ENCODE results near the gene RCC2.
"Not testable (repeated sequence)": the region's sequence is repeated elsewhere in the genome, so short reads cannot be mapped to it uniquely, and the experiment has no call there.

RCC2 gene

GRCh38 chr1:17470021-17470799 is 30.7 kb upstream of the RCC2 start (continued):
- TF ChIP-seq ZNF324 (tag by site-specific recombination; IDR thresholded peaks at IDR 0.05) (no peak), MEIS1 (CRISPR knock-in tag; IDR thresholded peaks at IDR 0.05; ENCODE audit: borderline replicate concordance) (no peak), SCRT1 (tag by site-specific recombination; IDR thresholded peaks at IDR 0.05; ENCODE audit: borderline replicate concordance) (no peak), ZIC2 (tag by site-specific recombination; IDR thresholded peaks at IDR 0.05) (no peak), TSHZ1 (tag by site-specific recombination; IDR thresholded peaks at IDR 0.05; ENCODE audit: borderline replicate concordance) (no peak), ZNF777 (tag by site-specific recombination; IDR thresholded peaks at IDR 0.05; ENCODE audit: borderline replicate concordance) (no peak), ZNF184 (tag by site-specific recombination; IDR thresholded peaks at IDR 0.05) (no peak)

DNA sequence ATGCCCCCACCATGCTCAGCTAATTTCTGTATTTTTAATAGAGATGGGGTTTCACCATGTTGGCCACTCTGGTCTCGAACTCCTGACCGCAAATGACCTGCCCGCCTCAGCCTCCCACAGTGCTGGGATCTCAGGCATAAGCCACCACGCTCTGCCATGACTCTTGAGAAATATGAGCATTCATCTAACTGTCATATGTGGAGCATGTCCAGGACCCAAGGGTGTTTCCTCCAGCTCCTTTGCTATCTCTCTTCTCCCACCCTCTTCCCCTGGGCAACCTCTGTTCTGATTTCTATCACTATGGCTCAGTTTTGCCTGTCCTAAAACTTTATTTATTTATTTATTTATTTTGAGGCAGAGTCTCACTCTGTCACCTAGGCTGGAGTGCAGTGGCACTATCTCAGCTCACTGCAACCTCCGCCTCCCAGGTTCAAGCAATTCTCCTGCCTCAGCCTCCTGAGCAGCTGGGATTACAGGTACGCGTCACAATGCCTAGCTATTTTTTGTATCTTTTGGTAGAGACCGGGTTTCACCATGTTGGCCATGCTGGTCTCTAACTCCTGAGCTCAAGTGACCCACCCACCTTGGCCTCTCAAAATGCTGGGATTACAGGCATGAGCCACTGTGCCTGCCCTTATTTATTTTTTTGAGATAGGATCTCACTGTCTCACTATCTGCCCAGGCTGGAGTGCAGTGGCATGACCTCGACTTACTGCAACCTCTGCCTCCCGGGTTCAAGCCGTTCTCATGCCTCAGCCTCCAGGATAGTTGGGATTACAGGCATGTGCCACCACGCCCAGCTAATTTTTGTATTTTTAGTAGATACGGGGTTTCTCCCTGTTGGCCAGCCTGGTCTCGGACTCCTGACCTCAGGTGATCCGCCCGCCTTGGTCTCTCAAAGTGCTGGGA is 29.1 kb upstream of the RCC2 start:
- H3K27ac ChIP-seq (ENCODE audit: extremely low read depth, low read depth, low read length); H3K9me3 ChIP-seq (ENCODE audit: control insufficient read depth, insufficient read depth, low read depth, low read length); H3K4me1 ChIP-seq (ENCODE audit: control insufficient read depth, insufficient read depth, low read length); H3K36me3 ChIP-seq (ENCODE audit: control insufficient read depth in 2 of 2, insufficient read depth in 1 of 2, low read length in 2 of 2); H3K4me3 ChIP-seq (ENCODE audit: low read depth, low read length): not testable (repeated sequence)
- ChIA-PET POLR2A (interaction anchor here (0.6 kb wide), 1 partner anchor 29 kb away, joined by 9 read pairs; the partner anchor contains the start of gene RCC2), CTCF (interaction anchor here (0.6 to 0.9 kb wide), 2 partner anchors 138 to 191 kb away, joined by 3 to 5 read pairs; no protein-coding TSS in a partner anchor)

- Histone ChIP-seq H3K4me1 (ENCODE audit: control insufficient read depth, insufficient read depth, low read length) (no peaks in the 10 kb centered on the region), H3K9me3 (ENCODE audit: control insufficient read depth, insufficient read depth, low read depth, low read length) (no peaks in the 10 kb centered on the region), H3K36me3 (ENCODE audit: control insufficient read depth in 2 of 2, insufficient read depth in 1 of 2, low read length in 2 of 2) (no peaks in the 10 kb centered on the region), H3K4me3 (ENCODE audit: low read depth, low read length) (no peak overlapping the region), H3K27ac (ENCODE audit: extremely low read depth, low read depth, low read length) (no peak overlapping the region)
- POLR2A ChIA-PET: no interaction called here
- TF ChIP-seq GFI1B (tag by site-specific recombination; IDR thresholded peaks at IDR 0.05) (no peak), ELK4 (IDR thresholded peaks at IDR 0.05; ENCODE audit: borderline replicate concordance, low read depth, low read length) (no peak), ZNF677 (tag by site-specific recombination; IDR thresholded peaks at IDR 0.05) (no peak), BCL11B (tag by site-specific recombination; IDR thresholded peaks at IDR 0.05; ENCODE audit: low read depth) (no peak), ZNF274 (IDR thresholded peaks at IDR 0.05; ENCODE audit: low read length) (no peak), ZNF274 (tag by site-specific recombination; IDR thresholded peaks at IDR 0.05; ENCODE audit: borderline replicate concordance) (no peak), ZNF266 (tag by site-specific recombination; IDR thresholded peaks at IDR 0.05; ENCODE audit: low read depth) (no peak)
- TF ChIP-seq, protein P1, sequence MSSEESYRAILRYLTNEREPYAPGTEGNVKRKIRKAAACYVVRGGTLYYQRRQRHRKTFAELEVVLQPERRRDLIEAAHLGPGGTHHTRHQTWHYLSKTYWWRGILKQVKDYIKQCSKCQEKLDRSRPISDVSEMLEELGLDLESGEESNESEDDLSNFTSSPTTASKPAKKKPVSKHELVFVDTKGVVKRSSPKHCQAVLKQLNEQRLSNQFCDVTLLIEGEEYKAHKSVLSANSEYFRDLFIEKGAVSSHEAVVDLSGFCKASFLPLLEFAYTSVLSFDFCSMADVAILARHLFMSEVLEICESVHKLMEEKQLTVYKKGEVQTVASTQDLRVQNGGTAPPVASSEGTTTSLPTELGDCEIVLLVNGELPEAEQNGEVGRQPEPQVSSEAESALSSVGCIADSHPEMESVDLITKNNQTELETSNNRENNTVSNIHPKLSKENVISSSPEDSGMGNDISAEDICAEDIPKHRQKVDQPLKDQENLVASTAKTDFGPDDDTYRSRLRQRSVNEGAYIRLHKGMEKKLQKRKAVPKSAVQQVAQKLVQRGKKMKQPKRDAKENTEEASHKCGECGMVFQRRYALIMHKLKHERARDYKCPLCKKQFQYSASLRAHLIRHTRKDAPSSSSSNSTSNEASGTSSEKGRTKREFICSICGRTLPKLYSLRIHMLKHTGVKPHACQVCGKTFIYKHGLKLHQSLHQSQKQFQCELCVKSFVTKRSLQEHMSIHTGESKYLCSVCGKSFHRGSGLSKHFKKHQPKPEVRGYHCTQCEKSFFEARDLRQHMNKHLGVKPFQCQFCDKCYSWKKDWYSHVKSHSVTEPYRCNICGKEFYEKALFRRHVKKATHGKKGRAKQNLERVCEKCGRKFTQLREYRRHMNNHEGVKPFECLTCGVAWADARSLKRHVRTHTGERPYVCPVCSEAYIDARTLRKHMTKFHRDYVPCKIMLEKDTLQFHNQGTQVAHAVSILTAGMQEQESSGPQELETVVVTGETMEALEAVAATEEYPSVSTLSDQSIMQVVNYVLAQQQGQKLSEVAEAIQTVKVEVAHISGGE (tag by site-specific recombination; conservative IDR thresholded peaks at IDR 0.05; ENCODE audit: low read depth): no peak
- CTCF ChIA-PET: interaction anchor here (0.6 to 2.1 kb wide), 2 partner anchors 9 to 747 kb away, joined by 3 to 6 read pairs; no protein-coding TSS in a partner anchor
These were observed 26.9 kb upstream of the RCC2 start for GRCh38 chr1:17466359-17466758.

All from HEK293 (cell line).